ENCODE results near the gene MSGN1.
A peak's percentile ranks its signal among the peaks of the same experiment; 100 is the strongest.

MSGN1 gene

GRCh38 chr2:17791121-17791816 lies 25.0 kb upstream of the MSGN1 start:
- CTCF ChIA-PET, result no interaction called here
- Histone ChIP-seq H3K9me3 (ENCODE audit: control insufficient read depth, insufficient read depth, low read depth, low read length) (no peaks in the 10 kb centered on the region), H3K4me1 (ENCODE audit: control insufficient read depth, insufficient read depth, low read length) (no peaks in the 10 kb centered on the region), H3K4me3 (ENCODE audit: low read depth, low read length) (no peak overlapping the region), H3K27ac (ENCODE audit: extremely low read depth, low read depth, low read length) (no peak overlapping the region), H3K36me3 (ENCODE audit: control insufficient read depth in 2 of 2, insufficient read depth in 1 of 2, low read length in 2 of 2) (no peaks in the 10 kb centered on the region)
- TF ChIP-seq ZFHX2 (tag by site-specific recombination; conservative IDR thresholded peaks at IDR 0.05), result peak; percentile 34
- TF ChIP-seq PRDM1 (tag by site-specific recombination; IDR thresholded peaks at IDR 0.05), result no peak
- TF ChIP-seq ZNF426 (tag by site-specific recombination; IDR thresholded peaks at IDR 0.05), result no peak
- TF ChIP-seq EGR2 (tag by site-specific recombination; IDR thresholded peaks at IDR 0.05; ENCODE audit: low read depth), result peak; percentile 39; the same call in 1 of the 2 replicates
- no peak for TF ChIP-seq ZBTB44 (tag by site-specific recombination; IDR thresholded peaks at IDR 0.05)
- POLR2A ChIA-PET, result no interaction called here

- Histone ChIP-seq H3K27ac (ENCODE audit: extremely low read depth, low read depth, low read length) (no peak overlapping the region), H3K4me3 (ENCODE audit: low read depth, low read length) (no peak overlapping the region), H3K4me1 (ENCODE audit: control insufficient read depth, insufficient read depth, low read length) (no peaks in the 10 kb centered on the region), H3K36me3 (ENCODE audit: control insufficient read depth in 2 of 2, insufficient read depth in 1 of 2, low read length in 2 of 2) (no peaks in the 10 kb centered on the region), H3K9me3 (ENCODE audit: control insufficient read depth, insufficient read depth, low read depth, low read length) (no peaks in the 10 kb centered on the region)
- ChIA-PET CTCF (no interaction called here), POLR2A (no interaction called here)
- TF ChIP-seq ZNF639 (tag by site-specific recombination; IDR thresholded peaks at IDR 0.05) (no peak), ZNF654 (tag by site-specific recombination; IDR thresholded peaks at IDR 0.05; ENCODE audit: low read depth) (no peak), SCRT2 (tag by site-specific recombination; IDR thresholded peaks at IDR 0.05) (no peak), ZNF488 (tag by site-specific recombination; IDR thresholded peaks at IDR 0.05) (no peak), TCF7L2 (IDR thresholded peaks at IDR 0.05; ENCODE audit: borderline replicate concordance, low read depth, low read length) (no peak), ZIC2 (tag by site-specific recombination; IDR thresholded peaks at IDR 0.05) (no peak), ZNF76 (tag by site-specific recombination; IDR thresholded peaks at IDR 0.05; ENCODE audit: borderline replicate concordance, low read depth) (no peak), ZNF571 (tag by site-specific recombination; IDR thresholded peaks at IDR 0.05) (no peak), ZNF521 (tag by site-specific recombination; IDR thresholded peaks at IDR 0.05) (no peak), CTCF (tag by site-specific recombination; IDR thresholded peaks at IDR 0.05) (no peak), PBX3 (CRISPR knock-in tag; IDR thresholded peaks at IDR 0.05) (no peak), WT1 (tag by site-specific recombination; IDR thresholded peaks at IDR 0.05) (no peak), ZNF473 (tag by site-specific recombination; IDR thresholded peaks at IDR 0.05) (no peak), BCL6B (tag by site-specific recombination; IDR thresholded peaks at IDR 0.05) (no peak), ZBTB44 (tag by site-specific recombination; IDR thresholded peaks at IDR 0.05) (no peak), KLF1 (tag by site-specific recombination; IDR thresholded peaks at IDR 0.05) (no peak), ZBTB6 (tag by site-specific recombination; IDR thresholded peaks at IDR 0.05) (no peak)
These were observed 24.5 kb upstream of the MSGN1 start for GRCh38 chr2:17791817-17792130.

Data from HEK293 (cell line).